Left forelimb (tissue), 1 donor: ENCODE data around the gene IL16.
A peak's percentile ranks its signal among the peaks of the same experiment; 100 is the strongest.

ENCODE experiments used
- DNase-seq: peaks from one replicate; pipeline ENCODE4 v3.0.0-alpha.2; 2018; ENCODE audit warnings: low spot score

Gene IL16

GRCh38 chr15:81275711-81276392 lies 79.2 kb downstream of the IL16 start:
- peak; percentile 59 for DNase-seq

GRCh38 chr15:81276967-81277366 lies 80.3 kb downstream of the IL16 start:
- no peak for DNase-seq

GRCh38 chr15:81277851-81278250 lies 81.2 kb downstream of the IL16 start:
- DNase-seq: no peak

GRCh38 chr15:81278306-81279029 lies 81.8 kb downstream of the IL16 start:
- DNase-seq: peak; percentile 12

- peak; percentile 57 for DNase-seq
Observed at GRCh38 chr15:81279621-81280485, 83.2 kb downstream of the IL16 start.

- DNase-seq: peak; percentile 50
Observed at GRCh38 chr15:81280696-81281455, 84.2 kb downstream of the IL16 start.

- peak; percentile 46 for DNase-seq
Observed at GRCh38 chr15:81281456-81281735, 84.7 kb downstream of the IL16 start.

GRCh38 chr15:81281766-81282605 lies 85.3 kb downstream of the IL16 start:
- DNase-seq: peak; percentile 25

GRCh38 chr15:81282606-81282895 lies 85.9 kb downstream of the IL16 start:
- DNase-seq: peak; percentile 55

- peak; percentile 37 for DNase-seq
Observed at GRCh38 chr15:81282911-81283310, 86.2 kb downstream of the IL16 start.

- DNase-seq: peak; percentile 15
Observed at GRCh38 chr15:81284256-81285031, 87.8 kb downstream of the IL16 start.

GRCh38 chr15:81285461-81285860 lies 88.8 kb downstream of the IL16 start:
- DNase-seq: no peak

- no peak for DNase-seq
Observed at GRCh38 chr15:81286621-81287121, 90.0 kb downstream of the IL16 start.

GRCh38 chr15:81288040-81288439 lies 91.4 kb downstream of the IL16 start:
- DNase-seq: no peak

GRCh38 chr15:81288616-81289015 lies 91.9 kb downstream of the IL16 start:
- DNase-seq: no peak

- DNase-seq: no peak
Observed at GRCh38 chr15:81289910-81290309, 93.2 kb downstream of the IL16 start.

- DNase-seq: no peak
Observed at GRCh38 chr15:81291916-81292522, 95.3 kb downstream of the IL16 start.

GRCh38 chr15:81292523-81293001 lies 95.9 kb downstream of the IL16 start:
- no peak for DNase-seq

GRCh38 chr15:81293728-81294515 lies 97.2 kb downstream of the IL16 start:
- DNase-seq: no peak
